HepG2 (cell line): ENCODE results near the gene UGT2B11. TPM values are rescaled to one million over a fixed set of nuclear protein-coding genes. Genes with fewer than 3 reads are reported as not detected.
"Not testable (repeated sequence)": the region's sequence is repeated elsewhere in the genome, so short reads cannot be mapped to it uniquely, and the experiment has no call there.

Source experiments
- ATAC-seq: fragments of 200-7000 bp; cut with Tn5 transposase; 3 replicates; pipeline ENCODE4 v1.9.1; 2020; ENCODE audit warnings: mild to moderate bottlenecking, moderate library complexity
- BruUV-seq: library from RNA; stranded (reverse); fragments of 400-500 nt; replicated peaks from 2 replicates; lab custom pipeline; 2021; lab: Mats Ljungman, UMichigan
- CTCF ChIA-PET: fragments of 300-600 bp; formaldehyde crosslinking; extraction: SDS; loops from one replicate; lab custom pipeline; 2021; ENCODE audit warnings: low total read pairs, inconsistent platforms, low intra/inter-chr PET ratio; lab: Yijun Ruan, JAX
- POLR2A ChIA-PET: fragments of 350-600 bp; sonication (Branson Sonifier 250); formaldehyde crosslinking; loops from one replicate; lab custom pipeline; 2020; ENCODE audit warnings: antibody characterized with exemption, inconsistent platforms; lab: Yijun Ruan, JAX
- DNase-seq: peaks from one replicate; pipeline ENCODE4 v3.0.0-alpha.2; 2015; ENCODE audit warnings: low spot score
- FAIRE-seq: peaks from 3 replicates; lab custom pipeline; 2011; peaks lifted over from hg19 to GRCh38; lab: Jason Lieb, UNC
- H2AFZ ChIP-seq: one replicate; pipeline ENCODE4 v1.6.1; 2011; ENCODE audit warnings: low read length, inconsistent platforms
- H3K27ac ChIP-seq: fragments of 300-600 bp; 3 replicates; pipeline ENCODE4 v1.8.0; 2011; ENCODE audit warnings: mixed run types, mild to moderate bottlenecking, mixed read lengths, low read length, inconsistent platforms; ENCODE audit not compliant: insufficient read depth; ENCODE audit errors: extremely low read length
- H3K27me3 ChIP-seq, 2 experiments: fragments of 200-600 bp in 1 of 2; 2 replicates in 1 of 2; 3 replicates in 1 of 2; pipeline versions ENCODE4 v1.6.0 to v1.8.0; 2011; ENCODE audit warnings: low read length in 2 of 2, mild to moderate bottlenecking in 2 of 2, moderate library complexity in 2 of 2, inconsistent platforms in 1 of 2; ENCODE audit not compliant: insufficient read depth in 2 of 2, control insufficient read depth in 1 of 2
- H3K36me3 ChIP-seq, 2 experiments: fragments of 200-600 bp in 1 of 2; replicated peaks in 1 of 2; 2 replicates in 1 of 2; 3 replicates in 1 of 2; pipeline versions ENCODE4 v1.5.1 to v1.8.0; 2011; ENCODE audit warnings: low read length in 2 of 2, inconsistent platforms in 1 of 2; ENCODE audit not compliant: insufficient read depth in 2 of 2, control insufficient read depth in 1 of 2
- H3K4me1 ChIP-seq: 2 replicates; pipeline ENCODE4 v1.5.1; 2012; ENCODE audit warnings: low read length, inconsistent platforms; ENCODE audit not compliant: insufficient read depth
- H3K4me2 ChIP-seq: 2 replicates; pipeline ENCODE4 v1.6.0; 2011; ENCODE audit warnings: low read depth, low read length, inconsistent platforms
- H3K4me3 ChIP-seq, 3 experiments: fragments of 200-600 bp in 1 of 3; sonication (generic), shearing (Covaris generic) in 1 of 3; replicated peaks in 1 of 3; 2 replicates each; pipeline ENCODE4 v1.5.1; 2011 to 2016; ENCODE audit warnings: low read length in 3 of 3, inconsistent platforms in 2 of 3, low read depth in 2 of 3, mild to moderate bottlenecking in 2 of 3, control low read depth in 1 of 3, mixed read lengths in 1 of 3; ENCODE audit not compliant: insufficient read depth in 1 of 3
- H3K79me2 ChIP-seq: one replicate; pipeline ENCODE4 v1.6.1; 2011; ENCODE audit warnings: low read length, inconsistent platforms; ENCODE audit not compliant: insufficient read depth
- H3K9ac ChIP-seq: 2 replicates; pipeline ENCODE4 v1.6.0; 2011; ENCODE audit warnings: mild to moderate bottlenecking, low read depth, low read length, inconsistent platforms; ENCODE audit not compliant: insufficient read depth
- H3K9me3 ChIP-seq: 2 replicates; pipeline ENCODE4 v1.5.1; 2012; ENCODE audit warnings: mild to moderate bottlenecking, low read length
- H4K20me1 ChIP-seq: 2 replicates; pipeline ENCODE4 v1.6.0; 2011; ENCODE audit warnings: inconsistent platforms, mild to moderate bottlenecking, low read length, moderate library complexity; ENCODE audit not compliant: insufficient read depth
- GATAD2A ChIP-seq: IDR thresholded peaks from 2 replicates; pipeline ENCODE4 v1.6.1; 2016
- POGZ ChIP-seq: sonication (generic); formaldehyde crosslinking; IDR thresholded peaks from 2 replicates; pipeline ENCODE4 v1.4.0; 2020; ENCODE audit warnings: mild to moderate bottlenecking, missing genetic modification reagents
- RARA ChIP-seq: IDR thresholded peaks from 2 replicates; pipeline ENCODE4 v1.6.1; 2016; ENCODE audit warnings: missing genetic modification reagents, missing compliant biosample characterization
- RXRB ChIP-seq: IDR thresholded peaks from 2 replicates; pipeline ENCODE4 v1.6.1; 2016; ENCODE audit warnings: borderline replicate concordance, missing genetic modification reagents, missing compliant biosample characterization
- ZNF629 ChIP-seq: sonication (generic); formaldehyde crosslinking; conservative IDR thresholded peaks from 2 replicates; pipeline ENCODE4 v1.5.0; 2020; ENCODE audit warnings: missing genetic modification reagents
- WGBS: methylation state at CpG from one replicate; pipeline ENCODE4 v1.1.6; 2017; ENCODE audit warnings: low lambda C conversion rate; 5-methylcytosine and 5-hydroxymethylcytosine counted together
- in situ Hi-C: cut with HindIII; loops from 2 replicates; pipeline ENCODE4 v1.10.0; 2017; ENCODE audit warnings: low pct_unique_long_range_greater_than_20kb; ENCODE audit not compliant: extremely low pct_ligation_motif_present
- intact Hi-C: fragments of 100-400 bp; cut with micrococcal nuclease; formaldehyde crosslinking; loops from one replicate; pipeline ENCODE4 v1.10.0; 2022; ENCODE audit not compliant: unreplicated experiment
- polyA plus RNA-seq, 8 experiments: library from polyadenylated mRNA; depleted of rRNA in 3 of 8; stranded (reverse) in 7 of 8; unstranded in 1 of 8; fragments of >200 nt; fragmentation: Illumina TruSeq in 4 of 8; extraction: Trizol in 4 of 8; gene quantifications; 2 replicates each; pipeline versions ENCODE4 v1.2.1 to v1.2.3, GENCODE V29; 2011 to 2016; ENCODE audit warnings: low read depth in 4 of 8, missing spikeins in 1 of 8, mixed read lengths in 1 of 8; ENCODE audit not compliant: insufficient read depth in 1 of 8
- total RNA-seq, 5 experiments: library from RNA; depleted of rRNA; stranded (reverse); fragments of >200 nt; fragmentation: Illumina TruSeq; extraction: Trizol; gene quantifications; 2 replicates each; pipeline ENCODE4 v1.2.3, GENCODE V29; 2016; ENCODE audit warnings: low read depth in 1 of 5
- TF ChIP-seq, protein P1 (sequence below): IDR thresholded peaks from 2 replicates; pipeline ENCODE4 v1.6.1; 2016; ENCODE audit warnings: low read depth
- TF ChIP-seq, protein P2 (sequence below): sonication (generic); formaldehyde crosslinking; conservative IDR thresholded peaks from 2 replicates; pipeline ENCODE4 v1.4.0; 2020; ENCODE audit warnings: mild to moderate bottlenecking, missing genetic modification reagents, moderate library complexity

UGT2B11 gene
- total and polyA plus RNA-seq, 2 of the 13 experiments (the other 11 are each of a cell fraction or from before 2014, with no cell fraction given) = 1.4 to 2.1 TPM

DNA sequence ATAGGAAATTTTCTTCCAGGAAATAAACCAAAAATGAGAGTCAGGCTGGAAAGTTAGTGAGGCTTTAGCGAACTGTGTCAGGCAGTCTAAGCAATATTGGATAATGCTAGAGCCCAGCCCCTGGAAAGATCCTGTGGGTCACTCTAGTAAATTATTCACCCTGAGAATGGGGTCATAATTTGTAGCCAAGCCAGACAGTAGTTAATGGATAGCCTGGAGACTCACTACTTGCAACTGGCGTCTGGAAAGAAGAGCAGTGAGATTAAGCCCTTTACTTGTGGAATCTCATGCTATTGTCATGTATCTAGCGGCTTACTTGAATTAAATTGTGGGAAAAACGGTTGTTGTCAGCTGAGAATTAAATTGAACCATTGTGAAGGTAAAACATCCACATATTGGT is 48.2 kb downstream of the UGT2B11 start (continued):
- TF ChIP-seq, protein P1, sequence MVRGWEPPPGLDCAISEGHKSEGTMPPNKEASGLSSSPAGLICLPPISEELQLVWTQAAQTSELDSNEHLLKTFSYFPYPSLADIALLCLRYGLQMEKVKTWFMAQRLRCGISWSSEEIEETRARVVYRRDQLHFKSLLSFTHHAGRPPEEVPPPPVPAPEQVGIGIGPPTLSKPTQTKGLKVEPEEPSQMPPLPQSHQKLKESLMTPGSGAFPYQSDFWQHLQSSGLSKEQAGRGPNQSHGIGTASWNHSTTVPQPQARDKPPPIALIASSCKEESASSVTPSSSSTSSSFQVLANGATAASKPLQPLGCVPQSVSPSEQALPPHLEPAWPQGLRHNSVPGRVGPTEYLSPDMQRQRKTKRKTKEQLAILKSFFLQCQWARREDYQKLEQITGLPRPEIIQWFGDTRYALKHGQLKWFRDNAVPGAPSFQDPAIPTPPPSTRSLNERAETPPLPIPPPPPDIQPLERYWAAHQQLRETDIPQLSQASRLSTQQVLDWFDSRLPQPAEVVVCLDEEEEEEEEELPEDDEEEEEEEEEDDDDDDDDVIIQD (CRISPR knock-in tag) = peak; percentile 80; the same call in 1 of the 2 replicates
- TF ChIP-seq RARA (CRISPR knock-in tag) (peak; percentile 67; the same call in 1 of the 2 replicates), GATAD2A (CRISPR knock-in tag) (peak; percentile 29; the same call in 1 of the 2 replicates), RXRB (CRISPR knock-in tag) (0 out of 2 replicates have a peak, but pooled peaks have one; percentile 26), POGZ (CRISPR knock-in tag) (0 out of 2 replicates have a peak, but pooled peaks have one; percentile 24), ZNF629 (CRISPR knock-in tag) (0 out of 2 replicates have a peak, but pooled peaks have one; percentile 12)
- TF ChIP-seq, protein P2, sequence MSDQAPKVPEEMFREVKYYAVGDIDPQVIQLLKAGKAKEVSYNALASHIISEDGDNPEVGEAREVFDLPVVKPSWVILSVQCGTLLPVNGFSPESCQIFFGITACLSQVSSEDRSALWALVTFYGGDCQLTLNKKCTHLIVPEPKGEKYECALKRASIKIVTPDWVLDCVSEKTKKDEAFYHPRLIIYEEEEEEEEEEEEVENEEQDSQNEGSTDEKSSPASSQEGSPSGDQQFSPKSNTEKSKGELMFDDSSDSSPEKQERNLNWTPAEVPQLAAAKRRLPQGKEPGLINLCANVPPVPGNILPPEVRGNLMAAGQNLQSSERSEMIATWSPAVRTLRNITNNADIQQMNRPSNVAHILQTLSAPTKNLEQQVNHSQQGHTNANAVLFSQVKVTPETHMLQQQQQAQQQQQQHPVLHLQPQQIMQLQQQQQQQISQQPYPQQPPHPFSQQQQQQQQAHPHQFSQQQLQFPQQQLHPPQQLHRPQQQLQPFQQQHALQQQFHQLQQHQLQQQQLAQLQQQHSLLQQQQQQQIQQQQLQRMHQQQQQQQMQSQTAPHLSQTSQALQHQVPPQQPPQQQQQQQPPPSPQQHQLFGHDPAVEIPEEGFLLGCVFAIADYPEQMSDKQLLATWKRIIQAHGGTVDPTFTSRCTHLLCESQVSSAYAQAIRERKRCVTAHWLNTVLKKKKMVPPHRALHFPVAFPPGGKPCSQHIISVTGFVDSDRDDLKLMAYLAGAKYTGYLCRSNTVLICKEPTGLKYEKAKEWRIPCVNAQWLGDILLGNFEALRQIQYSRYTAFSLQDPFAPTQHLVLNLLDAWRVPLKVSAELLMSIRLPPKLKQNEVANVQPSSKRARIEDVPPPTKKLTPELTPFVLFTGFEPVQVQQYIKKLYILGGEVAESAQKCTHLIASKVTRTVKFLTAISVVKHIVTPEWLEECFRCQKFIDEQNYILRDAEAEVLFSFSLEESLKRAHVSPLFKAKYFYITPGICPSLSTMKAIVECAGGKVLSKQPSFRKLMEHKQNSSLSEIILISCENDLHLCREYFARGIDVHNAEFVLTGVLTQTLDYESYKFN (CRISPR knock-in tag) = 0 out of 2 replicates have a peak, but pooled peaks have one; percentile 31

DNA sequence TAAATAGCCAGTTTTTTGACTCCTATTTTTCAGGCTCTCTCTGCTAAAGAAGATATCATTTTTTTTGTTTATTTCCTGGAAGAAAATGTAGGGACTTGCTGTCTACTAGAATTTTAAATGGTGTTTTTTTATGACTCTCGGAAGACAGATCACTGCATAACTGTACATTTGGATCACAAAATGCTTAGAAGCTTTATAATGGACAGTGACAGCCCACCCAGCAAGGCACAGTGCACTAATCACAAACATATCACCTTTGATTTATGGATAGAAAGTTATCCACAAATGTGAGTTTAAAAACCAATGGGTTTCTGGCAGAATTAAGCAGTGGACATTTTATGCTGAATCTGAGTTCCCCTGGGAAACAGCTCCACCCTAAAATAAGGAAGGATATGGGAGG is 48.8 kb downstream of the UGT2B11 start:
- not testable (repeated sequence) for ATAC-seq, BruUV-seq
- WGBS = 96% methylated on average over 1 of the region's 1 CpG

More for the DNA sequence above, 48.8 kb downstream of the UGT2B11 start:
- CTCF ChIA-PET, H3K4me3 ChIP-seq, H3K4me2 ChIP-seq, H3K27me3 ChIP-seq, H3K36me3 ChIP-seq, DNase-seq, H4K20me1 ChIP-seq, H3K79me2 ChIP-seq, H3K27ac ChIP-seq, POLR2A ChIA-PET, H3K9ac ChIP-seq, H2AFZ ChIP-seq, H3K9me3 ChIP-seq: not testable (repeated sequence)
- in situ Hi-C loops (loop anchor here (5.0 kb wide), 1 partner anchor 668 kb away; no protein-coding TSS in a partner anchor), intact Hi-C loops (loop anchor here (5.0 to 10.0 kb wide), 3 partner anchors 68 to 211 kb away; partner anchors contain the start of genes UGT2A3 and UGT2B7)
- peak; percentile 32 for FAIRE-seq
- H3K4me1 ChIP-seq = peaks cover 40% of the 10 kb centered on the region
